Measurements from ENCODE around the gene NKD2. TPM values are rescaled to one million over a fixed set of nuclear protein-coding genes. Genes with fewer than 3 reads are reported as not detected.

Gene NKD2
- polyA plus RNA-seq, 5 donors = 6.1 to 16.6 (median 7.7) TPM

GRCh38 chr5:1028481-1029281 lies 20.1 kb downstream of the NKD2 start:
- no peak for DNase-seq

- no peak for DNase-seq
These were observed 20.8 kb downstream of the NKD2 start for GRCh38 chr5:1029282-1029944.

DNA sequence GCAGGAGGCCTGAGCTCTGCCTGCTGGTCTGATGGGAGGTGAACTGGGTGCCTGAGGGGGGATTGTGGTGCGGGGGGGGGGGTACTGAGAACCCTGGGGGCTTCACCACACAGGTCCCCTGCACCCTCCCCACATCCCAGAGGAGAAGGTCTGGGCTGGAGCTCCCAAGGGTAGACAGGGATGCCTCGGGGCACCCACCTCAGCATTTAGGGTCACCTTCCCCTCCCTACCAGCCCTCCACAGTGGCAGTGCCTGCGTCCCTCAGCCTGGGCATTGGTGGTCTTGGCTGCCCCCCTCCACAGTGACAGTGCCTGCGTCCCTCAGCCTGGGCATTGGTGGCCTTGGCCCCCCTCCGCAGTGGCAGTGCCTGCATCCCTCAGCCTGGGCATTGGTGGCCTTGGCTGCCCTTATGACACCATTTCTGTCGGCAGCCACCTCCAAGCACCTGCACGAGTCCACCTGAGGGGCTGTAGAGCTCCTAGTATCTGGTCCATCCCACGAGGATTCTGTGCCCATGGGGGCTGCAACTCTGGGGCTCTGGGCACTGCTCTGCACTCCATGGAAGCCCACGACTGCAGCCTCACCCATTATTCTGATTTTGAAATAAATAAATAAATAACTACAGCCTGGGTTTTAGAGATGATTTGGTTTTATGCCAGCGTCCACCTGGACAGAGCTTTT lies 21.5 kb downstream of the NKD2 start:
- no peak for DNase-seq

DNA sequence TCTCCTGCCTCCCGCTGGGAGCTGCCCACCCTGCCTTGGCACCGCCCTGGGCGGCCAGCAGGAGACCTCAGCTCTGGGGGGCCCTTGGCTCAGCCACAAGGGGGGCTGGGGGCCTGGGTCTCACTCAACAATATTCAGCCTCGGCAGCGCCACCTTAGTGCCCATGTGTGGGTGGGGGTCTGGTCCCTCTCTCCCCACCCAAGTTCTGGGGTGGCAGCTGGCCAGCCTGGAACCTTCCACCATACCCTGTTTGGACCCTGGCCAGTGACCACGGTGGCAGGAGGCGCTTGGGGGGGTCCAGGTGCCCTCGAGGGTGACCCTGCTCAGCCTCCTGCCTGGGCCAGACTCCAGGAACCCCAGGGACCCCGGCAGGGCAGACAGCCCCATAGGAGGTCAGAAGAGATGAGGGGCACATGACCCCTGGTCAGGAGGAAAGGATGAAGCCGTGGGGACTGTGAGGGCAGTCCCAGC lies 22.2 kb downstream of the NKD2 start:
- no peak for DNase-seq

- no peak for DNase-seq
These were observed 22.8 kb downstream of the NKD2 start for GRCh38 chr5:1031306-1031959.

- DNase-seq = no peak
These were observed 23.4 kb downstream of the NKD2 start for GRCh38 chr5:1032011-1032410.

- DNase-seq = no peak
These were observed 24.0 kb downstream of the NKD2 start for GRCh38 chr5:1032551-1033027.

DNA sequence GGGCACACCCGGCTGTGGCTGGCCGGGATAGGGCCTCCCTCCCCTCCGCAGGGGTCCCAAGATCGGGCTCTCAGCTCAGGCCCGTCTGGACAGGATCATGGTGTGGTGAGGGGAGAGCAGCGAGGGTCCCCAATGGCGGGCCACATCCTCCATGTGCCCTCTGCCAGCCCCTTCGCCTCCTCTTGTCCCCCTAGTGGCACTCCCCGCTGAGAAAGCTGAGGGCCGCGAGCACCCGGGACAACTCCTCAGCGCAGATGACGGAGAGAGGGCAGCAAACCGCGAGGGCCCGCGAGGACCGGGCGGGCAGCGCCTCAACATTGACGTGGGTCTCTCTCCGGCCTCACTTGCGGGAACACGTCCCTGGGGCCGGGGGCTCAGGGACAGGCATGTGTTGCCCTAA lies 24.6 kb downstream of the NKD2 start:
- DNase-seq = no peak

- DNase-seq = no peak
These were observed 25.2 kb downstream of the NKD2 start for GRCh38 chr5:1033606-1034420.

DNA sequence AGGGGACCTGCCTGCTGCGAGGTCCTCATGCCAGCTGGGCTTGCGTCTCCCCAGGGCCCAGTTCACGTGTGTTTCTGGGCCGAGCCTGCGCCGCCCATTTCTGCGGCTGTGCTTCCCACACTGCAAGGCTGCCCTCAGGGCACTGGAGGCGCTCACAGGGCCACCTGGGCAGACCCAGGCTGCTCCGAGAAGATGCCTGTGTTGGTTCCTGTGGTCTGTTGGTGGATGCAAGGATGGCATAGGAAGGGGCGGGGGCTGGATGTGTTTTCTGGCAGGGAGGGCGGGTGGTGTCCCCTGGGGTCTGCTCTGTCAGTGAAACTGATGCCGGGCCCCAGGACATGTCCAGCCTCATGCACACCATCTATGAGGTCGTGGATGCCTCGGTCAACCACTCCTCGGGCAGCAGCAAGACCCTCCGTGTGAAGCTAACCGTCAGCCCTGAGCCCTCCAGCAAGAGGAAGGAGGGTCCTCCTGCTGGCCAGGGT lies 25.9 kb downstream of the NKD2 start:
- no peak for DNase-seq

- DNase-seq = no peak
These were observed 26.4 kb downstream of the NKD2 start for GRCh38 chr5:1034986-1035385.

DNA sequence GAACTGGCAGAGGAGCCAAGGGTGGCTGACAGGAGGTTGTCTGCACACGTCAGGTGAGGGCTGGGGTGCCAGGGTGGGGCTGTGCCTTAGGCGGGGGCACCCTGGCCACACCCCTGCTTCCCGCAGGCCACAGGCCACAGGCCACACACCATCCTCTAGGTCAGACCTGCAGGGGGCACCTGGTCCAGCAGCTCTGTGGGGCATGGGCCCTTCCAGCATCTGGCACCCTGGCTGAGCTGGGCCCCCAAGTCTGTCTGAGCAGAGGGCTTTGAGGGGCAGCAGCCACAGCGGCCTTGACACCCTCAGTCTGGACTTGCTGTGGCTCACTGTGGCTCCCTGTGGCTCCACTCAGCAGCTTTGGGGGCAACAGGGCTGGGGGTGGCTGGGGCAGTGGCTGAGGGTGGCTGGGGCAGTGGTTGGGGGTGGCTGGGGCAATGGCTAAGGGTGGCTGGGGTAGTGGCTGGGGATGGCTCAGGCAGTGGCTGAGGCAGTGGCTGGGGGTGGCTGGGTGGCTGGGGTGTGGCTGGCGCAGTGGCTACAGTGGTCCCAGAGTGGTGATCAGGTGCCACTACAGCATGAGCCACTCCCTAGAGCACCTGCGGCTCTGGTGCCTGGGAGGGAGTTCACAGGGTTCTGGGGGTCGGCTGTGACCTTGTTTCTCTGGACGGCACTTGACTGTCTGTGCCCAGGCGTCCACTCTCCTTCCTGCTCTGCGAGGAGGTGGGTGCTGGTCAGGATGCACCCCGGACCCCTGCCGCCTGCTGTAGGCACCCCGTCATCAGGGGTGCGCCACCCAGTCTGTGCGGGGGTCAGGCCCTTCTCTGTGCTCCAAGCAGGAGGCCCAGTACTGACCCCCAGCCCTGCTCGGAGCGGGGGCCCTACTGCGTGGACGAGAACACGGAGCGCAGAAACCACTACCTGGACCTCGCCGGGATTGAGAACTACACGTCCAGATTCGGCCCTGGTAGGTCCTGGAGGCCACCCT lies 27.1 kb downstream of the NKD2 start:
- no peak for DNase-seq

- no peak for DNase-seq
These were observed 28.0 kb downstream of the NKD2 start for GRCh38 chr5:1036504-1037122.

DNA sequence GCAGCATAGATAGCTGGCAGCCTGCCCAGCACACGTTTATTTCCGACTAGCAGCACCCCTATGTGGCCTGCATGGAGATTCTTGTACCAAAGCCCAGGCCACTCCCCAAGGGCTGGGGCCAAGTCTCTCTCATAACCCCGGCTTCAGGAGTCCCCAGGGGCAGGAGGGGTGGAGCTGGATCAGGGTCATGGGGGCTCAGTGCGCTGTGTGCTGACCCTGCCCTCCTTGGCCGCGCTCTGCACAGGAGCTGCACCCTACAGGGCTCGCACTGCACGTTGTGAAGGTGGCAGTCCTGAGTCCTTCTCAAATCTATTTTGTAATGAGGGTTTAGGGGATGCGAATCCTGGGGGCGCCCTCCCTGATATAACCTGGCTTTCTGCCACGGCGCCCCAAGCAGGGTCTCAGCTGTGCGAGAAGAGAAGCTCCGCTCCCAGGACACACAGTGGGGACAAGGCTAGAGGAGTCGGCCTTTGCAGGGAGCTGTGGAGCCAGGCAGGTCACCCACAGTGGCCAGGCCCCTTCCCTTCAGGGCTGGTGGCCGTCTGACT lies 28.6 kb downstream of the NKD2 start:
- no peak for DNase-seq

GRCh38 chr5:1037671-1038416 lies 29.2 kb downstream of the NKD2 start:
- DNase-seq = no peak

GRCh38 chr5:1038417-1039209 lies 30.0 kb downstream of the NKD2 start:
- DNase-seq = no peak

GRCh38 chr5:1039210-1039548 lies 30.6 kb downstream of the NKD2 start:
- DNase-seq = no peak
